HG02678 (cell line): Measurements from ENCODE around the gene TRIP4.
"Not testable (repeated sequence)": the region's sequence is repeated elsewhere in the genome, so short reads cannot be mapped to it uniquely, and the experiment has no call there.

ENCODE experiments used
- ATAC-seq: cut with Tn5 transposase; IDR thresholded peaks from one replicate; pipeline ENCODE4 v1.9.1; 2021; ENCODE audit warnings: mild to moderate bottlenecking, moderate library complexity; ENCODE audit not compliant: unreplicated experiment

The TRIP4 gene

GRCh38 chr15:64478863-64479262, 91.2 kb downstream of the TRIP4 start:
- no peak for ATAC-seq

- no peak for ATAC-seq
Observed at GRCh38 chr15:64480891-64481290, 93.3 kb downstream of the TRIP4 start.

GRCh38 chr15:64483749-64484148, 96.1 kb downstream of the TRIP4 start:
- no peak for ATAC-seq

GRCh38 chr15:64485796-64486195, 98.2 kb downstream of the TRIP4 start:
- ATAC-seq: no peak

GRCh38 chr15:64490598-64491259, 103.1 kb downstream of the TRIP4 start:
- no peak for ATAC-seq

- ATAC-seq: no peak
Observed at GRCh38 chr15:64493641-64494040, 106.0 kb downstream of the TRIP4 start.

- not testable (repeated sequence) for ATAC-seq
Observed at GRCh38 chr15:64495968-64496367, 108.3 kb downstream of the TRIP4 start.

GRCh38 chr15:64500695-64501395, 113.2 kb downstream of the TRIP4 start:
- ATAC-seq: no peak

- no peak for ATAC-seq
Observed at GRCh38 chr15:64501396-64501715, 113.7 kb downstream of the TRIP4 start.

- ATAC-seq: no peak
Observed at GRCh38 chr15:64502151-64502550, 114.5 kb downstream of the TRIP4 start.

- no peak for ATAC-seq
Observed at GRCh38 chr15:64502551-64502950, 114.9 kb downstream of the TRIP4 start.

- ATAC-seq: no peak
Observed at GRCh38 chr15:64503197-64503596, 115.6 kb downstream of the TRIP4 start.

- ATAC-seq: no peak
Observed at GRCh38 chr15:64503640-64504039, 116.0 kb downstream of the TRIP4 start.
